Stimulated activated CD4-positive, alpha-beta T cell treated with anti-CD3 and anti-CD28 coated beads, Interleukin-2, amount 100 ng/mL, for 24 hours (primary cell): ENCODE results near the gene ZDHHC3.
"Not testable (repeated sequence)": the region's sequence is repeated elsewhere in the genome, so short reads cannot be mapped to it uniquely, and the experiment has no call there.

Source experiments
- DNase-seq, 2 donors: peaks; one replicate each; pipeline ENCODE4 v3.0.0-alpha.2; 2020

The ZDHHC3 gene

GRCh38 chr3:44963571-44964325, 12.2 kb downstream of the ZDHHC3 start:
- DNase-seq, result no peak

- DNase-seq, result no peak
Observed at GRCh38 chr3:44962621-44963393, 13.2 kb downstream of the ZDHHC3 start.

GRCh38 chr3:44961888-44962287, 14.1 kb downstream of the ZDHHC3 start:
- no peak for DNase-seq

- no peak for DNase-seq
Observed at GRCh38 chr3:44960387-44961026, 15.5 kb downstream of the ZDHHC3 start.

GRCh38 chr3:44958386-44958785, 17.6 kb downstream of the ZDHHC3 start:
- no peak for DNase-seq

GRCh38 chr3:44957986-44958385, 18.0 kb downstream of the ZDHHC3 start:
- DNase-seq, result no peak

GRCh38 chr3:44955917-44956316, 20.1 kb downstream of the ZDHHC3 start:
- no peak for DNase-seq

GRCh38 chr3:44954962-44955361, 21.0 kb downstream of the ZDHHC3 start:
- no peak for DNase-seq

- no peak for DNase-seq
Observed at GRCh38 chr3:44954304-44954703, 21.7 kb downstream of the ZDHHC3 start.

- no peak for DNase-seq
Observed at GRCh38 chr3:44952689-44953088, 23.3 kb downstream of the ZDHHC3 start.

- no peak for DNase-seq
Observed at GRCh38 chr3:44950275-44950734, 25.7 kb downstream of the ZDHHC3 start.

GRCh38 chr3:44949770-44950169, 26.2 kb downstream of the ZDHHC3 start:
- DNase-seq, result not testable (repeated sequence)

GRCh38 chr3:44948239-44948638, 27.7 kb downstream of the ZDHHC3 start:
- no peak for DNase-seq

- DNase-seq, result no peak
Observed at GRCh38 chr3:44942202-44942921, 33.6 kb downstream of the ZDHHC3 start.

GRCh38 chr3:44939581-44940036, 36.4 kb downstream of the ZDHHC3 start:
- DNase-seq, result no peak

GRCh38 chr3:44932986-44933944, 42.7 kb downstream of the ZDHHC3 start:
- DNase-seq, result no peak

- no peak for DNase-seq
Observed at GRCh38 chr3:44932271-44932670, 43.7 kb downstream of the ZDHHC3 start.

- no peak for DNase-seq
Observed at GRCh38 chr3:44931791-44932190, 44.2 kb downstream of the ZDHHC3 start.

- DNase-seq, result no peak
Observed at GRCh38 chr3:44930911-44931310, 45.1 kb downstream of the ZDHHC3 start.

GRCh38 chr3:44929782-44930181, 46.2 kb downstream of the ZDHHC3 start:
- DNase-seq, result no peak

- no peak for DNase-seq
Observed at GRCh38 chr3:44927371-44927770, 48.6 kb downstream of the ZDHHC3 start.

- DNase-seq, result no peak
Observed at GRCh38 chr3:44926921-44927320, 49.1 kb downstream of the ZDHHC3 start.
